Glomerular visceral epithelial cell (primary cell): ENCODE measurements around the gene ARID1B.

Source experiments
- DNase-seq: peaks from one replicate; pipeline ENCODE4 v3.0.0-alpha.2; 2016; ENCODE audit errors: extremely low spot score

The ARID1B gene

DNA sequence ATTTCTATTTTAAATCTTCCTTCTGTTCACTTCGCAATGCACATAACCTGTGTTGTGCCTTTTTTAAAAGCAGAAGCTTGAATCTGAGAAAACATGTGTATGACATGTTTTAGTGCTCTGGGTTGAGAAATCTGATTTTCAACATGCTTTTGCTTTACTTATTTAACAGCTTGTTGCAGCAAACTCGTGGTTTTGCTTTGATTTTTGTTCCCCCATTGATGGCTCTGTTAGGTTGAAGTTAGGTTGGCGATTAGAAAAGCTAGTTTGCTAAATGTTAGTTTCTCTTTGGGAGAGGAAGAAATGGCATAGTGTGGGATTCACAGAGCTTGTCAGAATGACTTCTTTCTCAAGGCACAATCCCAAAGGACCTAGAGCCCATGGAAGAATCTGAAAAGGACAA is 375.4 kb downstream of the ARID1B start:
- no peak for DNase-seq

DNA sequence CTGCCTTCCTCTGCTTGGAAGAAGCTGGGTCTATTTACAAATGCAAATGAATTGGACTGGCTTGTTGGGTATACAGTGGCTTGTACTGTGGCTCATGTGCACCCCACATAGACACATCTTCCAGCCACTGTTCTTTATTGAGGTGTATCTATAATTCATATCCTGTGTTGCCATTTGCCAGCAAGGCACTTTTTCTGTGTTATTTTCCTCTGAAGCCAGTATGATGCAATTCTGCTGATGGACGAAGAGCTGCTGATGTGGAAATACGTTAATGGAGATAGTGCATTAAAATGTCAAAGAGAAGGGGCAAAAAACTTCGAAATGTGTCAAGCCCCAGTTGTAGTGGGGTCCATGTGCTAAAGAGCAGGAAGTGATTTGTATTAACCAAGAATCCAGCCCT is 378.6 kb downstream of the ARID1B start:
- DNase-seq = no peak

GRCh38 chr6:157157258-157157657 is 380.1 kb downstream of the ARID1B start:
- DNase-seq = no peak

- DNase-seq = no peak
Measured at GRCh38 chr6:157158456-157158855, 381.3 kb downstream of the ARID1B start.

DNA sequence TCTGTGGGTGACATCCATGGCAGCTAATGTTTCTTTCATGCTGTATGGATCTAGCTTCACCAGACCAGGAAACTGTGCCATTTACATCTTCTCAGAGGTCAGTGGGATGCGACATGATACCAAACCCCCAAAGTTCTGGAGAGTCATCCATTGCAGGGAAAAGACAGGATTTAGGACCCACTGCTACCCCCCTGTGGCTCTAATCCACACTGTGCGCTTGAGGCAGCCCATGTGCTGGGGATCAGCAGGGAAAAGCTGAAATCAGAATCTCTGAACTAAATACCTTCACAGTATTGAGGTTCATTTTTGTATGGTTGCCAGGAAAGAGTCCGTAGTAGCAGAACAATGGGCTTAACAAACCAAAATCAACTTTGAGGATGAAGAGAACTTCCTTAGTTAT is 381.7 kb downstream of the ARID1B start:
- no peak for DNase-seq

- no peak for DNase-seq
Measured at GRCh38 chr6:157159348-157159747, 382.2 kb downstream of the ARID1B start.

- no peak for DNase-seq
Measured at GRCh38 chr6:157161912-157162311, 384.7 kb downstream of the ARID1B start.

DNA sequence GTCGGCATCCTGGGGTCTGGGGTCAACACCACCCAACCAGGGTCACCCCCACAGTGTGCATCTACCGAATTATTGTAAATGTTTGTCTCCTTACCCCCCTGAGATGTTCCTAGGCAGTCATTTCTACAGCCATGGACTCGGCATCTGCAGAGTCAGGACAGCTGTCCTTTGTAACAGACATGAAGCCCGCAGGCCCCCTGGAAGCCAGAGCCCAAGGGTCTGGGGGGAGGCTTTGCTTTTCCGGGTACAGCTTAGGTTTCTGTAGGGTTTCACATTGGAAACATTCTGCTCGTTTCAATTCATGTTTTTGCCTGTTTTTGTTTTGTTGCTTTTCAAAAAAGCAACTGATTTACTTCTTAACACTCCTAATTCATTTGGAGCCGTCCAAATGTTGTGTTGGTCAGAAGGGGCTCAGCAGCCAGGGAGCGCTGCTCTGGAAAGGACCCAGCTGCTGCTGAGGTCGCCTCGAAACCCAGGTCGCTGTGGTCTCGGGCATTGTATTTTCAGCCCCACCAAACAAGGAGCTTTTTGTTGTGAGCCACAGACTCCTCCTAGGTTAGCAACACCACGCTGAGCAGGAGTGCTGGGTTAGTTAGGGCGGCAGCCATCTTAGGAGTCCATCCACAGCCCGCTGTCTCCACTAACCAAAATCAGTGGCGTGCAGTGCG is 385.7 kb downstream of the ARID1B start:
- DNase-seq = no peak

GRCh38 chr6:157163434-157164159 is 386.4 kb downstream of the ARID1B start:
- no peak for DNase-seq

DNA sequence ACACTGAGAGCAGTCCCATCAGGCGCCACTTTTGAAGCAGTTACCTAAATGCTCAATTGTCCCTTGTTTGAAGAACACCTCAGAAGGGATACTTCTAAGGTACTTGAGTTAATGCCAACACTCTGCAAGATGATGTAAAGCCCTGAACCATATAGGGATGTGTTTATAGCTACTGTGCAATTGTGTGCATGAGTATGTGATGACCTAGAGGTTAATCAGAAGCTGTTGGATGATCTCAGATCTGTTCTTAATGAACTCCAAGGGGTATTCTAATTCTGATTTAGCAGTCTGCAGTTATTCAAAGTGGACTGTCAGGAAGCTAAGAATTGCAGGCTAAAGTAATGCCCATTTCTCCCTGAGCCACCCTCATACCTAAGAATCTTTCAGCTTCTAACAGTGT is 387.8 kb downstream of the ARID1B start:
- no peak for DNase-seq

DNA sequence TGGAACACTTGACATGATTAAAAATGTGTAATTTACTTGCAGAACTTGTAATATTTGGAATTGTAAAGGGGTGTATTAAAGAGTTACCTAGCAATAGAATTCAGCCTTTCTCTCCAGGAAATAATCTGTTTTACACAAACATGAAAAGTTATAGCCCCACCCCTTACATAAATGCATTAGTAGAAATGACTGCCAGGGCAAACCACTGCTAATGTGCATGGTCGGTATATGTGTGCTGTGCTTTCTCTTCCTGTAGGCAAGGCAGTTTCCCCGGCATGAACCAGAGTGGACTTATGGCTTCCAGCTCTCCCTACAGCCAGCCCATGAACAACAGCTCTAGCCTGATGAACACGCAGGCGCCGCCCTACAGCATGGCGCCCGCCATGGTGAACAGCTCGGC is 389.6 kb downstream of the ARID1B start:
- no peak for DNase-seq

GRCh38 chr6:157167837-157168236 is 390.7 kb downstream of the ARID1B start:
- no peak for DNase-seq

DNA sequence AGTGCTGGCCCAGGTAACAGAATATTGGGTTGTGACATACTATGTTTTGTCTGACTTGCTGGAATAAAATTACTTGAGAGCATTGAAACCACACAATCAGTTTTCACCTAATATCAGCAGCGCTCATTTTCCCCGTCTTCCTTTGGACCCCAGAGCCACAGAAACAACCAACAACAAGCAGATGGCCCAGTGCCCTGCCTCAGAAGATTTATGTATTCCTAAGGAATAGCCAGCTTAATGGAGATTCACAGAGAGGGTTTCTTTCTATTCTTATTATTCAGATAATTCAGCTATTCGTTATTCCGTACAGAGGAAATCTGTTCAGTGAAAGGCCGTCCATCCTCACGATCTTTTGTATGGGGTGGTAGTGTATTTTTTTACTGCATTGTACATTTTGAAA is 391.3 kb downstream of the ARID1B start:
- DNase-seq = no peak

DNA sequence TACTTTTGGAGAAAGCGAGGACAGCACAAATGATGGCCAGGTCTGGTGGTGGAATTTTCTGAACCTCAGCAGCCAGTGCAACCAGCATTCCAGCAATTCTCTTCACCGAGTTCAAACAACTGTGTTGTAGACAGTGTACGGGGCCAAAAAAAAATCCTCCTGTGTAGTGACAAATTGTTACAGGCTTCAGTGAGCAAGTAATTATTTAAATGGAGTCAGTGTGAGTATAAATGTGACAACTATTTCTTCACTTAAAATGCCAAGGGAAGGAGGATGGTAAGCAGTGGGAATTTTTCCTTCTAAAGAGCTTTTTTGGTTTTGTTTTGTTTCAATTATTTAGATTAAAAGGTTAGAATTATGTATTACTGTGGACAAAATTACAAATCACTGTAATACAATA is 392.0 kb downstream of the ARID1B start:
- no peak for DNase-seq

DNA sequence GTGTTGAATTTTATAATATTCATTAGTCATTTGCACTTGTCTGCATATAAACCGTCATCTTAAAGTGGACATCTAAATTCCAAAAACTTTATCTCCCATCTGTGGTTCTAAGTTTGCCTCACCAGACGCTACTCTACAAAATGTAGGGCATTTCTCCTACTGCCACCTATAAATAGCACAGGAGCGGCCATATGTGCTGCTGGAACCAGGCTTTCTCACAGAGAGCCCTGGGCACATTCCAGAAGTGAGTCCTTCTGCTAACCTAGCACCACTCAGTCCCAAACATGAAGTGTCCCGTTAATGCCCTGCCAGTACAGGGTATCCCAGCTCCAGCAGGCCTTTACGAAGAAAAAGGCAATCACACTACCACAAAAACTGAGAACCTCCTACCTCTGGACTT is 392.5 kb downstream of the ARID1B start:
- DNase-seq = no peak

DNA sequence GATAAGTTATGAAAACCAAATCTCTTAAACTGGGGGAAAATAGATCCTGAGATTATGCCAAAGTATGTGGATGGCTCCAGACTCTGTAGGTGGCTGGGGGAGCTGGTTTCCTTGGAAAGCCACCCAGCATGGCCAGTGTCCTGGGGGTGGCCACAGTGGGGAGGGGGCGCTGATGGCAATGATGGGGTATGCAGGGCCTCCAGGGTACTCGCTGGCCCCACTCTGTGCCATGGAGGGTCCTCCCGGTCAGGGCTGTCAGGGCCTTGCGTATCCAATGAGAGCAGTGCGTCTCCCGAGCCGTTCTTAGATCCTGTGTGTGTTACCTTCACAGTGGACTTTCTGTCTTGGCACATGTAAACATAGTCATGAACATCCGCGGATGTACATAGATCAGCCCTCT is 393.4 kb downstream of the ARID1B start:
- DNase-seq = no peak

DNA sequence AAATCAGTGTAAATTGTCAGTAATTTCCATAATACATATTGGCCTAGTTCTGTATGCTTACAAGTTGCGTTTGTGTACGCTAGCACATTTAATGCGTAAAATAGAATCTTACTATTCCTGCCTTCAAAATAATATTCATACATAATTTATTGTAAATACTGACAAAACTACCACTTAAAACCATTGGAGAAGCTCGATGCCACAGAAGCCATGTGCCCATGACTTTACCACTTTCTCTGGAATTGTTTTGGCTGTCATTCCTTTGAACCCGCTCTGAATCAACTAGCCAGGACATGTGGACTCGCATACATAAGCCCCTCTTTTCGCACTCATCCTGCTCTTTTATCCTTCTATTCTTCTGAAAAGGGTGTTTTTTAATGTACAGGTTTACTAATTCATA is 394.6 kb downstream of the ARID1B start:
- DNase-seq = no peak

- no peak for DNase-seq
Measured at GRCh38 chr6:157172231-157172701, 395.1 kb downstream of the ARID1B start.

GRCh38 chr6:157172830-157173536 is 395.8 kb downstream of the ARID1B start:
- DNase-seq = no peak

GRCh38 chr6:157173776-157174175 is 396.6 kb downstream of the ARID1B start:
- no peak for DNase-seq

GRCh38 chr6:157174731-157175130 is 397.6 kb downstream of the ARID1B start:
- no peak for DNase-seq

GRCh38 chr6:157177731-157178336 is 400.7 kb downstream of the ARID1B start:
- no peak for DNase-seq
